Trophoblast cell (in vitro differentiated cells and primary cell): Measurements from ENCODE around the gene CALHM1.

Experiments
- DNase-seq, 2 donors: peaks; one replicate each; pipeline ENCODE4 v3.0.0-alpha.2; 2016
- H2AFZ ChIP-seq: 2 replicates; pipeline ENCODE4 v1.6.1; 2013; ENCODE audit warnings: low read length, moderate library complexity, mild to moderate bottlenecking; ENCODE audit not compliant: insufficient read depth, poor library complexity
- H2AK5ac ChIP-seq: 2 replicates; pipeline ENCODE4 v1.6.1; 2013; ENCODE audit warnings: mild to moderate bottlenecking, low read length
- H2BK120ac ChIP-seq: 2 replicates; pipeline ENCODE4 v1.6.1; 2013; ENCODE audit warnings: low read length, mild to moderate bottlenecking, moderate library complexity; ENCODE audit not compliant: insufficient read depth, poor library complexity
- H2BK12ac ChIP-seq: 2 replicates; pipeline ENCODE4 v1.6.1; 2013; ENCODE audit warnings: mild to moderate bottlenecking, low read length, moderate library complexity
- H2BK5ac ChIP-seq: 2 replicates; pipeline ENCODE4 v1.6.1; 2013; ENCODE audit warnings: low read length, low read depth, moderate library complexity, mild to moderate bottlenecking; ENCODE audit not compliant: poor library complexity
- H3K14ac ChIP-seq: 2 replicates; pipeline ENCODE4 v1.6.1; 2013; ENCODE audit warnings: mild to moderate bottlenecking, low read length
- H3K18ac ChIP-seq: 2 replicates; pipeline ENCODE4 v1.6.1; 2013; ENCODE audit warnings: mild to moderate bottlenecking, low read length
- H3K23ac ChIP-seq: 2 replicates; pipeline ENCODE4 v1.6.1; 2013; ENCODE audit warnings: low read length
- H3K27ac ChIP-seq: 2 replicates; pipeline ENCODE4 v1.5.1; 2013; ENCODE audit warnings: low read depth, mild to moderate bottlenecking, inconsistent platforms, low read length, moderate library complexity
- H3K27me3 ChIP-seq: 2 replicates; pipeline ENCODE4 v1.6.1; 2013; ENCODE audit warnings: inconsistent platforms, mild to moderate bottlenecking, low read length, moderate library complexity; ENCODE audit not compliant: insufficient read depth
- H3K36me3 ChIP-seq, 2 experiments: 1 replicate in 1 of 2; 2 replicates in 1 of 2; pipeline ENCODE4 v1.6.1; 2013; ENCODE audit warnings: low read length in 2 of 2, mild to moderate bottlenecking in 2 of 2, moderate library complexity in 1 of 2; ENCODE audit not compliant: insufficient read depth in 2 of 2, control insufficient read depth in 1 of 2
- H3K4ac ChIP-seq: 2 replicates; pipeline ENCODE4 v1.6.1; 2013; ENCODE audit warnings: low read depth, mild to moderate bottlenecking, low read length, moderate library complexity
- H3K4me1 ChIP-seq, 2 experiments: 1 replicate in 1 of 2; 2 replicates in 1 of 2; pipeline ENCODE4 v1.6.1; 2013; ENCODE audit warnings: low read length in 2 of 2, mild to moderate bottlenecking in 2 of 2, moderate library complexity in 1 of 2; ENCODE audit not compliant: insufficient read depth in 2 of 2, control insufficient read depth in 1 of 2
- H3K4me2 ChIP-seq: 2 replicates; pipeline ENCODE4 v1.6.1; 2013; ENCODE audit warnings: inconsistent platforms, mild to moderate bottlenecking, low read length, moderate library complexity
- H3K4me3 ChIP-seq: 2 replicates; pipeline ENCODE4 v1.5.1; 2013; ENCODE audit warnings: mild to moderate bottlenecking, low read depth, low read length, inconsistent platforms
- H3K79me1 ChIP-seq: one replicate; pipeline ENCODE4 v1.6.1; 2013; ENCODE audit warnings: low read length
- H3K79me2 ChIP-seq: 2 replicates; pipeline ENCODE4 v1.6.1; 2013; ENCODE audit warnings: low read length, mild to moderate bottlenecking; ENCODE audit not compliant: control insufficient read depth, insufficient read depth, poor library complexity
- H3K9ac ChIP-seq: 2 replicates; pipeline ENCODE4 v1.6.1; 2013; ENCODE audit warnings: mild to moderate bottlenecking, low read length
- H3K9me3 ChIP-seq: 2 replicates; pipeline ENCODE4 v1.6.1; 2013; ENCODE audit warnings: low read depth, mild to moderate bottlenecking, control low read depth, inconsistent platforms, low read length; ENCODE audit not compliant: insufficient read depth
- H4K12ac ChIP-seq: 2 replicates; pipeline ENCODE4 v1.6.1; 2013; ENCODE audit warnings: low read depth, mild to moderate bottlenecking, low read length, moderate library complexity
- H4K8ac ChIP-seq: 2 replicates; pipeline ENCODE4 v1.6.1; 2013; ENCODE audit warnings: low read depth, mild to moderate bottlenecking, low read length, moderate library complexity
- H4K91ac ChIP-seq: one replicate; pipeline ENCODE4 v1.6.1; 2013; ENCODE audit warnings: low read depth, mild to moderate bottlenecking, low read length, moderate library complexity
- WGBS: extraction: QIAGEN DNeasy Blood & Tissue Kit; methylation state at CpG from one replicate; pipeline ENCODE4 v1.1.7; 2013; ENCODE audit warnings: missing lambda C conversion rate; ENCODE audit not compliant: insufficient read length, insufficient coverage; ENCODE audit errors: extremely low coverage; 5-methylcytosine and 5-hydroxymethylcytosine counted together

CALHM1 gene

DNA sequence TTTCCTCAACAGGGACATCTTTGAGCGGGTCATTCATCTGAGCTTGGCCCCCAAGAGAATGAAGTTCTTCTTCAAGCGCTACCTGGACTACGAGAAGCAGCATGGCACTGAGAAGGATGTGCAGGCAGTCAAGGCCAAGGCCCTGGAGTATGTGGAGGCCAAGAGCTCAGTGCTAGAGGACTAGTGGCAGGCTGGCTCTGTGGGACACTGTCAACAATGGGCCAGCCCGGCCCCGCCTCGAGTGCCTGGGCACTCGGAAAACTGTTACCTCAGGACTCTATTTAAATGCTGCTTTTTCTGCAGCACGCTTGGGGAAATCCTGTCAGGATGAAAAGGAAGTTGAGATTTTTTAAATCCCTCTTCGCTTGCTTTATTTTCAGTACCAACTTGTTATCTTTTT, 13.3 kb downstream of the CALHM1 start:
- H3K9me3 ChIP-seq, result peaks cover 2% of the 10 kb centered on the region
- no peak overlapping the region for H2BK5ac ChIP-seq
- no peak overlapping the region for H2AK5ac ChIP-seq
- no peak for DNase-seq
- peaks cover 66 to 80% of the 10 kb centered on the region in 2 experiments for H3K36me3 ChIP-seq
- no peak overlapping the region for H4K91ac ChIP-seq
- H3K4ac ChIP-seq, result no peak overlapping the region
- H2AFZ ChIP-seq, result no peak overlapping the region
- no peaks in the 10 kb centered on the region for H3K27me3 ChIP-seq
- no peak overlapping the region for H2BK12ac ChIP-seq
- no peak overlapping the region for H4K12ac ChIP-seq
- H3K4me2 ChIP-seq, result no peak overlapping the region
- no peaks in the 10 kb centered on the region for H3K79me1 ChIP-seq
- WGBS, result no CpG with 5 or more reads among the region's 9 CpGs
- no peak overlapping the region for H3K14ac ChIP-seq
- no peak overlapping the region for H3K9ac ChIP-seq
- H3K27ac ChIP-seq, result no peak overlapping the region
- H3K4me1 ChIP-seq, result no peaks in the 10 kb centered on the region
- no peak overlapping the region for H3K4me3 ChIP-seq
- no peak overlapping the region for H2BK120ac ChIP-seq
- no peak overlapping the region for H4K8ac ChIP-seq
- H3K23ac ChIP-seq, result no peak overlapping the region
- H3K79me2 ChIP-seq, result no peaks in the 10 kb centered on the region
- H3K18ac ChIP-seq, result no peak overlapping the region

DNA sequence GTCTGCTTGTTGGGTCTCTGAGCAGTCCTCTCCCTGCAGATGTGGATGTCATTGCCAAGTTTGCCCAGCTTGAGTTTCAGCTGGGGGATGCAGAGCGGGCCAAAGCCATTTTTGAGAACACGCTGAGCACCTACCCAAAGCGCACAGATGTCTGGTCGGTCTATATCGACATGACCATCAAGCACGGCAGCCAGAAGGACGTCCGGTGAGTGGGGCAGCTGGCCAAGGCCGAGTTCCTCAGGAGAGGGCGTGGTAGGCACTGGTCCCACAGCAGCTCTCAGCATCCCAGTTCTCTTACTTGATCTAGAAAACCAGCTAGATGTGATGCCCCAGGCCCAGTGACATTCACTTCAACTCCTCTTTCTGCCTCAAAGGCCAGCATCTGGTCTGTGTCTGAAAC, 14.2 kb downstream of the CALHM1 start:
- H3K4me3 ChIP-seq, result no peak overlapping the region
- H2BK120ac ChIP-seq, result no peak overlapping the region
- no peak overlapping the region for H3K27ac ChIP-seq
- H2AFZ ChIP-seq, result no peak overlapping the region
- H4K12ac ChIP-seq, result no peak overlapping the region
- no peak overlapping the region for H2AK5ac ChIP-seq
- no peak overlapping the region for H2BK12ac ChIP-seq
- H4K91ac ChIP-seq, result no peak overlapping the region
- H3K14ac ChIP-seq, result no peak overlapping the region
- WGBS, result no CpG with 5 or more reads among the region's 10 CpGs
- no peak overlapping the region for H2BK5ac ChIP-seq
- no peak overlapping the region for H3K4ac ChIP-seq
- H3K79me2 ChIP-seq, result no peaks in the 10 kb centered on the region
- H3K36me3 ChIP-seq, result peaks cover 72 to 85% of the 10 kb centered on the region in 2 experiments
- H3K9me3 ChIP-seq, result peaks cover 2% of the 10 kb centered on the region
- no peak overlapping the region for H3K23ac ChIP-seq
- no peak for DNase-seq
- H3K79me1 ChIP-seq, result no peaks in the 10 kb centered on the region
- no peak overlapping the region for H3K9ac ChIP-seq
- H4K8ac ChIP-seq, result no peak overlapping the region
- H3K4me2 ChIP-seq, result no peak overlapping the region
- H3K27me3 ChIP-seq, result no peaks in the 10 kb centered on the region
- H3K4me1 ChIP-seq, result no peaks in the 10 kb centered on the region
- no peak overlapping the region for H3K18ac ChIP-seq

DNA sequence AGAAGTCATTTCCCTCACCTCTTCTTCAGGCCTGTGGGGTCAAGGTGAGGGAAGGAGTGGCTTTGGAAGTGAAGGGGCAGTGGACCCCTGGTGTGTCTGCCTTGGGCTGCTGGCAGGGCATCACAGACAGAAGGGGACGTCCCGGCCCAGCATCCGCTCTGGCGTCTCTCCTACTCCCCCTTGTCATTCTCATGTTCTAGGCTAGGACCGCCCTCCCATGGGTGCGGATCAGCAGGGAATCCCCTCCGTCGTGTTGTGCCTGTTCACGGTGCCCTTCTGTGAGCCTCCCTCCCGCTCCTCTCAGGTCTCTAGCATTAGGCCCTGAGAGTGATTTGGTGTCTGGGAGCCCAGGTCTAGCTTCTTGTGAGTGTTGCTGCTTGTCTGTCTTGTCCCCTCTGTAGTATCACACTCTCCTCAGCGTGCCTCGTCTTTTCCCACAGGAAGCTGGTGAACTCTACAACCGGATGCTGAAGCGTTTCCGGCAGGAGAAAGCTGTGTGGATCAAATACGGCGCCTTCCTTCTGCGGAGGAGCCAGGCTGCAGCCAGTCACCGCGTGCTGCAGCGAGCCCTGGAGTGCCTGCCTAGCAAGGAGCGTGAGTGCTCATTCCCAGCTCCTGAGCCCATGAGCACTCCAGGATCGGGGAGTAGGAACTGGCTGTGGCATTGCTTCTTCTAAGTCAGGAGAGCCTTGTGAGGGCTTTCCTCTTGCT, 15.1 kb downstream of the CALHM1 start:
- Histone ChIP-seq H3K27ac (no peak overlapping the region), H4K91ac (no peak overlapping the region), H4K8ac (no peak overlapping the region), H3K4ac (no peak overlapping the region), H2BK12ac (no peak overlapping the region), H3K36me3 (peaks cover 75 to 85% of the 10 kb centered on the region in 2 experiments), H3K4me3 (no peak overlapping the region), H3K4me2 (no peak overlapping the region), H2AK5ac (no peak overlapping the region), H3K14ac (no peak overlapping the region), H2BK120ac (no peak overlapping the region), H3K79me1 (no peaks in the 10 kb centered on the region), H3K9me3 (peaks cover 2% of the 10 kb centered on the region), H3K9ac (no peak overlapping the region), H3K23ac (no peak overlapping the region), H3K18ac (no peak overlapping the region), H3K27me3 (no peaks in the 10 kb centered on the region), H4K12ac (no peak overlapping the region), H3K79me2 (no peaks in the 10 kb centered on the region), H3K4me1 (no peaks in the 10 kb centered on the region), H2BK5ac (no peak overlapping the region), H2AFZ (no peak overlapping the region)
- WGBS, result no CpG with 5 or more reads among the region's 23 CpGs
- DNase-seq, result no peak

DNA sequence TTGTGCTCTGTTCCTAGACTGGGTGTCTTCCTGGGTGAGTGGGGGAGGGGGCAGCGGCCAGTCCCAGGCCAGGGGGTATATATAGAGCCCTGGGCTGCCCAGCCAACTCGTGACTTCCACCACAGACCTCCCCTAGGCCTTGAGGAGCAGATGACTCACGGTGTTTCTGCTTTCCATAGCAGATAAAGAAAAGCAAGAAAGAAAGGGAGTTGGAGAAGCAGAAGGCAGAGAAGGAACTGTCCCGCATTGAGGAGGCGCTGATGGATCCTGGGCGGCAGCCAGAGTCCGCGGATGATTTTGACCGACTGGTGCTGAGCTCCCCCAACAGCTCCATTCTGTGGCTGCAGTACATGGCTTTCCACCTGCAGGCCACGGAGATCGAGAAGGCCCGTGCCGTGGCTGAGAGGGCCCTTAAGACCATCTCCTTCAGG, 16.7 kb downstream of the CALHM1 start:
- Histone ChIP-seq H3K4ac (no peak overlapping the region), H3K27me3 (no peaks in the 10 kb centered on the region), H2BK5ac (no peak overlapping the region), H2AK5ac (no peak overlapping the region), H3K4me3 (no peak overlapping the region), H2AFZ (no peak overlapping the region), H3K4me2 (no peak overlapping the region), H3K79me2 (no peaks in the 10 kb centered on the region), H3K4me1 (no peaks in the 10 kb centered on the region), H3K79me1 (no peaks in the 10 kb centered on the region), H4K91ac (no peak overlapping the region), H3K9ac (no peak overlapping the region), H3K23ac (no peak overlapping the region), H4K8ac (no peak overlapping the region), H3K9me3 (peaks cover 2% of the 10 kb centered on the region), H3K14ac (no peak overlapping the region), H4K12ac (no peak overlapping the region), H2BK120ac (no peak overlapping the region), H3K27ac (no peak overlapping the region), H2BK12ac (no peak overlapping the region), H3K36me3 (peaks cover 80 to 88% of the 10 kb centered on the region in 2 experiments), H3K18ac (no peak overlapping the region)
- no CpG with 5 or more reads among the region's 13 CpGs for WGBS
- DNase-seq, result peak in 1 of 2 donors; percentile 31
